Measurements from ENCODE around the gene MAST4.
A peak's percentile ranks its signal among the peaks of the same experiment; 100 is the strongest.
"Not testable (repeated sequence)": the region's sequence is repeated elsewhere in the genome, so short reads cannot be mapped to it uniquely, and the experiment has no call there.

Gene MAST4

DNA sequence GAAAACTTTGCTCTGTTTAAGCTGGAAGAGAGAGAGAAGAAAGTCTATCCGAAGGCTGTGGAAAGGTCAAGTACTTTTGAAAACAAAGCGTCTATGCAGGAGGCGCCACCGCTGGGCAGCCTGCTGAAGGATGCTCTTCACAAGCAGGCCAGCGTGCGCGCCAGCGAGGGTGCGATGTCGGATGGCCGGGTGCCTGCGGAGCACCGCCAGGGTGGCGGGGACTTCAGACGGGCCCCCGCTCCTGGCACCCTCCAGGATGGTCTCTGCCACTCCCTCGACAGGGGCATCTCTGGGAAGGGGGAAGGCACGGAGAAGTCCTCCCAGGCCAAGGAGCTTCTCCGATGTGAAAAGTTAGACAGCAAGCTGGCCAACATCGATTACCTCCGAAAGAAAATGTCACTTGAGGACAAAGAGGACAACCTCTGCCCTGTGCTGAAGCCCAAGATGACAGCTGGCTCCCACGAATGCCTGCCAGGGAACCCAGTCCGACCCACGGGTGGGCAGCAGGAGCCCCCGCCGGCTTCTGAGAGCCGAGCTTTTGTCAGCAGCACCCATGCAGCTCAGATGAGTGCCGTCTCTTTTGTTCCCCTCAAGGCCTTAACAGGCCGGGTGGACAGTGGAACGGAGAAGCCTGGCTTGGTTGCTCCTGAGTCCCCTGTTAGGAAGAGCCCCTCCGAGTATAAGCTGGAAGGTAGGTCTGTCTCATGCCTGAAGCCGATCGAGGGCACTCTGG, 567.8 kb downstream of the MAST4 start:
- no peak for DNase-seq (ENCODE audit: low read depth)

GRCh38 chr5:67164856-67165525, 568.8 kb downstream of the MAST4 start:
- no peak for DNase-seq (ENCODE audit: low read depth)

DNA sequence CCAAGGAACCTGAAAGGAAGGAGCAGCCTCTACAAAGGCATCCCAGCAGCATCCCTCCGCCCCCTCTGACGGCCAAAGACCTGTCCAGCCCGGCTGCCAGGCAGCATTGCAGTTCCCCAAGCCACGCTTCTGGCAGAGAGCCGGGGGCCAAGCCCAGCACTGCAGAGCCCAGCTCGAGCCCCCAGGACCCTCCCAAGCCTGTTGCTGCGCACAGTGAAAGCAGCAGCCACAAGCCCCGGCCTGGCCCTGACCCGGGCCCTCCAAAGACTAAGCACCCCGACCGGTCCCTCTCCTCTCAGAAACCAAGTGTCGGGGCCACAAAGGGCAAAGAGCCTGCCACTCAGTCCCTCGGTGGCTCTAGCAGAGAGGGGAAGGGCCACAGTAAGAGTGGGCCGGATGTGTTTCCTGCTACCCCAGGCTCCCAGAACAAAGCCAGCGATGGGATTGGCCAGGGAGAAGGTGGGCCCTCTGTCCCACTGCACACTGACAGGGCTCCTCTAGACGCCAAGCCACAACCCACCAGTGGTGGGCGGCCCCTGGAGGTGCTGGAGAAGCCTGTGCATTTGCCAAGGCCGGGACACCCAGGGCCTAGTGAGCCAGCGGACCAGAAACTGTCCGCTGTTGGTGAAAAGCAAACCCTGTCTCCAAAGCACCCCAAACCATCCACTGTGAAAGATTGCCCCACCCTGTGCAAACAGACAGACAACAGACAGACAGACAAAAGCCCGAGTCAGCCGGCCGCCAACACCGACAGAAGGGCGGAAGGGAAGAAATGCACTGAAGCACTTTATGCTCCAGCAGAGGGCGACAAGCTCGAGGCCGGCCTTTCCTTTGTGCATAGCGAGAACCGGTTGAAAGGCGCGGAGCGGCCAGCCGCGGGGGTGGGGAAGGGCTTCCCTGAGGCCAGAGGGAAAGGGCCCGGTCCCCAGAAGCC, 569.6 kb downstream of the MAST4 start:
- DNase-seq (ENCODE audit: low read depth): peak; percentile 69

DNA sequence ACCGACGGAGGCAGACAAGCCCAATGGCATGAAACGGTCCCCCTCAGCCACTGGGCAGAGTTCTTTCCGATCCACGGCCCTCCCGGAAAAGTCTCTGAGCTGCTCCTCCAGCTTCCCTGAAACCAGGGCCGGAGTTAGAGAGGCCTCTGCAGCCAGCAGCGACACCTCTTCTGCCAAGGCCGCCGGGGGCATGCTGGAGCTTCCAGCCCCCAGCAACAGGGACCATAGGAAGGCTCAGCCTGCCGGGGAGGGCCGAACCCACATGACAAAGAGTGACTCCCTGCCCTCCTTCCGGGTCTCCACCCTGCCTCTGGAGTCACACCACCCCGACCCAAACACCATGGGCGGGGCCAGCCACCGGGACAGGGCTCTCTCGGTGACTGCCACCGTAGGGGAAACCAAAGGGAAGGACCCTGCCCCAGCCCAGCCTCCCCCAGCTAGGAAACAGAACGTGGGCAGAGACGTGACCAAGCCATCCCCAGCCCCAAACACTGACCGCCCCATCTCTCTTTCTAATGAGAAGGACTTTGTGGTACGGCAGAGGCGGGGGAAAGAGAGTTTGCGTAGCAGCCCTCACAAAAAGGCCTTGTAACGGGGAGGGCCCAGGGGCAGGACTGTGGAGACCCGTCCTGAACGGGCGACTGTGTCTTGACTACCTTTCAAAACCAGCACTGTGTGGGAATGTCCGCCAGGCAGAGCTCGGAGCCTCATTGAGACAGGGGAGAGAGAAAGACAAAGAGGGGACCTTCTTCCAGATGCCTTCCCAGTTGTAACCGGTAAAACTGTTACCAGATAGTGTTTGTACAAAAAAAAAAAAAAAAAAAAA, 570.5 kb downstream of the MAST4 start:
- DNase-seq (ENCODE audit: low read depth): peak; percentile 61

GRCh38 chr5:67168069-67168468, 571.9 kb downstream of the MAST4 start:
- DNase-seq (ENCODE audit: low read depth): no peak

GRCh38 chr5:67170767-67171166, 574.6 kb downstream of the MAST4 start:
- DNase-seq (ENCODE audit: low read depth): no peak

GRCh38 chr5:67173351-67173750, 577.2 kb downstream of the MAST4 start:
- not testable (repeated sequence) for DNase-seq (ENCODE audit: low read depth)

DNA sequence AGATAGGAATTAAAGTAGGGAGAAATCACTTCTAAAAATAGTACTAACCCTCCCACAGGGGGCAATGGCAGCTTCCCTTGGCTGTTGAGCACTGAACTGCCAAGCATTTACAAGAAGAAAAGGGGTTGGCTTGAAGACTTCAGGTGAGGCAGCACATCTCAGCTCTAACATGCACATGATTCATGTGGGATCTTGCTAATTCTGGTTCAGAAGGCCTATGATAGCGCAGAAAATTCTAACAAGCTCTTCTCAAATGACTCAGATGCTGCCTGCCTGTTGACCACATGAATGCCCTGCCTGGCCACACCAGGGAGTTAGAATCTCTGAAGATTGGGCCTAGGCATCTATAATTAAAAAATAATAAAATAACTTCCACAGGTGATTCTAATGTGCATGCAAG, 577.8 kb downstream of the MAST4 start:
- DNase-seq (ENCODE audit: low read depth): no peak

DNA sequence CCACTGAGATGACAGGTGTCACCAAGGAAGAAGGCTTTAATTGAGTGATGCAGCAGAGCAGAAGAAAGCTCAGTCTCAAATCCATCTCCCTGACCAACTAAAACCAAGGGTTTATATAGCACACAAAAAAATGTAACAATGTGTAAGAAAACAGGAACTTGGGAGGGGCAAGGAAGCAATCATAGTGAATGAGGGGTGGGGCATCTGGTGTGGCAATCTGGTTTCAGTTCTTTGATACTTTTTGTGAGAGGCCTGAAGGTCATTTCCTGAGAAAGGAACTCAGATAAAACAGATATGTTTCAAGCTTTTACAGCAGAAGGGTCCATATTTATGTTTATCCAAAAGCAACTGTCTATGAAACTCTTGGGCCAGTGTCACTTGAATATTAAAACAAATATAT, 580.7 kb downstream of the MAST4 start:
- no peak for DNase-seq (ENCODE audit: low read depth)

- DNase-seq (ENCODE audit: low read depth): no peak
Measured at GRCh38 chr5:67178085-67178484, 581.9 kb downstream of the MAST4 start.

DNA sequence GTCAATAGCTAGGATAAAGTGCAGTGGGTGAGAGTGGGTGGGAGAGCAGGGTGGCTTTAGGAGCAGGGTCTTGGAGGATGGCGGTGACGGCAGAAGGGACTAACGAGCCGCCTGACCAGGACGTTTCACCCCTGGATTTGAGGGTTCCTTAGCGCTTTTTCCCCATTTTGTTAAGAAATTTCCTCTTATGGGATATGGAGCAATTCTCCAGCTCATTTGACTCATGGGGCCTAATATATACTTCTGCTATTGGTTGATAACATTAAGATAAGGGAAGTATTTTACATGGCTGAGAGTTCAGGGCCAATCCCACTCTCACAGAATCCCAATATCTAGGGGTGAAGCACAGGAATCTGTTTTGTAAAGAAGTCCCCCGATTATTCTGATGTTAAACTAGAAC, 582.8 kb downstream of the MAST4 start:
- no peak for DNase-seq (ENCODE audit: low read depth)

GRCh38 chr5:67179697-67180361, 583.6 kb downstream of the MAST4 start:
- no peak for DNase-seq (ENCODE audit: low read depth)

- no peak for DNase-seq (ENCODE audit: low read depth)
Measured at GRCh38 chr5:67181648-67182221, 585.5 kb downstream of the MAST4 start.

DNA sequence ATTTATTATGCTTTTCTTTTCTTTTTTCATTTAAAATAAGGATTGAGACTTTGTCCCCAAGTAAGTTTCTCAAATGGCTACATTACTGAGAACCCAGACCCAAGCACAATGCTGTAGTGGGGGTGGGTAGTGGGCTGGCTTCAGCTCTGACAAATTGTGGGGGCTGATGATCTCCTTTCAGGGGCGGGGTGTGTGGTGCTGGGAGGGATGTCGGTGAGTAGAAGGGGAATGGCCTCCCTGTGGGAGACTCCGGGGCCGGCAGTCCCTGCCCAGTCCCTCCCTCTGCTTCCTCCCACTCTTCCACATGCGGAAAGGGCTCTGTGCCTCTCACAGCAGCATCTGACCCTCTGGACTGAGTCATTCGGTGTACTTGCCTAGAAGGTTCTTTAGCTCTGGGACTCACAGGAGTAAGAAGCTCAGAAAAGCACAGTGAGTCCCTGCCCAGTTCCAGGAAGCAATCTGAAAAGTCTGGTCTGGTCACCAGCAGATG, 586.2 kb downstream of the MAST4 start:
- DNase-seq (ENCODE audit: low read depth): no peak

DNA sequence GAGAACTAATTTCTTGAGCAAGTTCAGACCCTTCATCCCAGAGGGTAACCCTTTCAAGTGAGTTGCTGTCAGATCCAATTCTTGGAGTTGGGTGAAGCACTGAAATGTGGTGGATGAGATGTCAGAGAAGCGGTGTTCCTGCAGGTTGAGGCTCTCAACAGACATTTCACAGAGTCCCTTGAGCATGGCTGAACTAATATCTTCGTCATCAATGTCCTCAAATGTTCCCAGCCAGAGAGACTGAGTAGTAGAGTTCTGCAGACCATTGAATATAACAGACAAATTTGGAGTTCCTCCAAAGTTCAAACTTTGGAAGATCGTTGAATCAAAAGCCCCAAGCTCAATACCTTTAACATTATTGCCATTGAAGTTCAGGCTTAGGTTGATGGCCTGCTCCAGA, 587.7 kb downstream of the MAST4 start:
- DNase-seq (ENCODE audit: low read depth): no peak

DNA sequence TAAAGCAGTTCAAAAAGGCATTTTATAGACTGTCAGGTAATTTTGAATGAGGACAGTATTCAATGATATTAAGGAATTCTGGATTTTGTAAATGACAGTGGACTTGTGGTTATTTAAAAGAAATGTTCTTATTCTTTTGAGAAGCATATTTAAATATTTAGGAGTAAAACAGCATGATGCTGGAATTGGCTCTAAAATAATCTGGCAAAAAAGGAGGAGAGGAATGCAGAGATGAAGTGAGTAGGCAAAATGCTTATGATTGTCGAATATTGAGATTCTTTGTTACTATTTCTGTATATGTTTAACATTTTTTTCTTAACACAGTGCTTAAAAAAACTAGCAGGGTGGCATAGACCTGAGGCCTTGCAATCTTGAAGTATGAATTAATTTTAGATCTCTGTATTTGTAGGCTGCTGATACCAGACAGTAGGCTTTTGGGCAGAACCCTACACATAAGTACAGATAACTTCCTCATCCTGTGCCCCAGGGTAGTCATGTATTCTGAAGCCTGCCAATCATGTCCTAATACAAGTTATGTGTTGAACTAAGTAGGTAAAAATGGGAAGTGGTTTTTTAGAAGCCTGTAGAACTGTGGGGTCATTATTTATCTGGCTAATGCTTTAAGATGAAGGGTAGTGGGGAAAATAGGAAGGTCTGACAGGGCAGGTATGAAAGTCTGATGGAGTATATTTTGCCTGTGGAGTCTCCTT, 591.0 kb downstream of the MAST4 start:
- no peak for DNase-seq (ENCODE audit: low read depth)

DNA sequence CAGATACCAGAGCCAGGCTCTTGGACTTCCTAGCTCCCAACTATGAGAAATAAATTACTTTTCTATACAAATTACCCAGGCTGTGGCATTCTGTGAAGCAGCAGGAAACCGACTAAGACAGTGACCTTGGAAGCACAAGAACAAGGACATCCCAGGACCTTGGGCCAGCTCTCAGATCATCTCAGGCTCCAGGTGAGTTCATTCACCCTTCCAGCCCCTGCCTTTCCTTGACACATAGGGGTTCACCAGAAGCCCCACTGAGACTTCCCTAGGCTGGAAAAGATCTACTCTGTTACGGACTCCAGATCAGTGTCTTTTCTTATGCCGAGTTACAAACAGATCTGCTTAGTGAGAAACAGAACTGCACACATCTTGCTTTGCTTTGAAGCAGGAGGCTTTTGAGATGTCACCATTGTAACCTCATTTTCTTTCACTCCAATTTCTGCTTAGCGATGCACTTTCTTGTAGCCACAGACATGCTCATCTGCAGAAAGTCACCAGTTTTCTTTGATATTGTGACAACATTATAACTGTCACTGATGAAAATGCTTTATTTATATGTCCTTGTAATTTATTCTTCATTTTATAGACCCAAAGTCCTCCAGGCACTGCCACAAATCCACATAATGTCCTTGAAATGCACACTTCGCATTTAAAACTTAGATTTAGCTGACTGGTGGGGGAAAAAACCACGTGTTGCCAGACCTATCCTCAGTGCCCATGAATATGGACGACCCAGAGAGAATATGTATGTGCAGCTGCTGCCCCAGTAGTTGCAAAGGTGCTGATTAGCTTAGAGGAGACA, 592.3 kb downstream of the MAST4 start:
- DNase-seq (ENCODE audit: low read depth): no peak

GRCh38 chr5:67189079-67189354, 592.8 kb downstream of the MAST4 start:
- no peak for DNase-seq (ENCODE audit: low read depth)

DNA sequence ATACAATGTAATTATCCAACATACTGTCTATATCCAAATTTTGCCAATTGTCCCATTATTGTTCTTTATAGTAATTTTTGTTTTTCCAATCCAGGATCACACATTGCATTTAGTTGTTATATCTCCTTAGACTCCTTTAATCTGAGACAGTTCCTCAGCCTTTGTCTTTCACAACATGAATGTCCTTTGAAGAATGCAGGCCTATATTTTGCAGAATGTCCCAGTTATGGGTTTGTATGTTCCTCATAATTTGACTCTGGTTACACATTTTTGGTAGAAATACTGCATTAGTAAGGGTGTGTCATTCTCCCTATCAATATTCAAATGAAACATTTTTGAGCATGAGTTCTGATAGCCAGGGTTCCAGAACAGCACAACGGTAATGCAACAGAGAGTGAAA, 593.7 kb downstream of the MAST4 start:
- DNase-seq (ENCODE audit: low read depth): no peak

DNA sequence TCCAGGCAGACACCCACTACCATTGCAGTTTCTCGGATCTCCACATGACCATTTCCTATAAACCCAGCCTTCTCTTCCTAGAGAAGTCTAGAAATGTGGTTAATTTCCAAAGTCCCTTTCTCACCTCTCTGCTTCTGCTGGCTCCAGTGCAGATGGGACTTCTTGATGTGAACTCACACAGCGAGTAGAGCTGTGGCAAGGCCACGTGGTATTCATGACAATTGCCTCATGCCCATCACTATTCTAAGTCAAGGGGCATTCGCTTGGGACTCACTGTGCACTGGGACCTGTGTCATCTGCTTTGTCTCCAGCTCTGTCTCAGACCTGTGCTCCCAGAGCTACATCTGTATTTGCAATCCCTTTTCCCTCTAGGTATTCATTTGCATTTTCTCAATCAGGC, 594.2 kb downstream of the MAST4 start:
- DNase-seq (ENCODE audit: low read depth): no peak
